NCI-H2171 treated with DMSO at 0.1 percent for 48 hours (cell line): Measurements from ENCODE around the gene GALNT1.

Experiments used
- DNase-seq: peaks from one replicate; lab custom pipeline; 2025; lab: John Stamatoyannopoulos, UW

The GALNT1 gene

GRCh38 chr18:35582899-35583558, 1.5 kb downstream of the GALNT1 start:
- DNase-seq = peak; percentile 91

GRCh38 chr18:35584735-35585134, 3.2 kb downstream of the GALNT1 start:
- DNase-seq = no peak

GRCh38 chr18:35585608-35586007, 4.1 kb downstream of the GALNT1 start:
- DNase-seq = no peak

- no peak for DNase-seq
Measured at GRCh38 chr18:35588122-35588521, 6.6 kb downstream of the GALNT1 start.

GRCh38 chr18:35588995-35589394, 7.5 kb downstream of the GALNT1 start:
- DNase-seq = no peak

DNA sequence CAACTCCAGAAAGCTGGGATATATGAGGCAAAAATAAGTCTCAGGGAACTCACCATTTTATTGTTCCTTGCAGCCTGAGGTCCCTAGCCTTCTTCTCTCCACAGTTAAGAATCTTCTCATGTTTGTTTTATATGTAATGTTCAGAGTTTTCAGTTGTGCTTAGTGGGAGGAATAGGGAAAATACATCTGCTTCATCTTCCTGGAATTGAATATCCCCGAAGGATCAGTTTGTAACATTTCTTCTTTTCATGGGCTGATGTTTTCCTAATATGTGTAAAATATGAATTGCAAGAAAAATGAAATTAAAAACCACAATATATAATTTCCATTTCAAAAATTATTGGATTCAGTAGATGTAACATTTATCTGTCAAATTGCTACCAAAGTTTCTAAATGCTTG, 8.0 kb downstream of the GALNT1 start:
- DNase-seq = no peak

DNA sequence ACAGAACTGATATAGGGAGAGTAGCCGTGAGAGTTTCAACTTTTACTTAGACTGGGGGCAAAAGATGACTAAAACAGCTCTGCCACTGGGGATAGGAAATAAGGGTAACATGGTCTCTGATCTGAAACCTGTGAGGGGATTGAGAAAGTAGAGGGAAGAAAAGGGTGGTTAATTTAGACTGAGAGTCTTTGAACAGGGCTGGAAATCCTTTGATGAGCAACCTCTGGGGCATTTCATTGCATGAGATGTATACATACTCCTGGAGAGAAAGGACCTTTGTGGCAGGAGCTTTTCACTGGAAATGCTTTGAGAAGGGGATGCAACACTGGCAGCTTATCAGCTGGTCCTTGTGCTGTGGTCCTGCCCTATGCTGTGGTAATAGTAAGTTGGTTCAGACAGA, 9.4 kb downstream of the GALNT1 start:
- DNase-seq = no peak

- DNase-seq = no peak
Measured at GRCh38 chr18:35592298-35592697, 10.8 kb downstream of the GALNT1 start.

DNA sequence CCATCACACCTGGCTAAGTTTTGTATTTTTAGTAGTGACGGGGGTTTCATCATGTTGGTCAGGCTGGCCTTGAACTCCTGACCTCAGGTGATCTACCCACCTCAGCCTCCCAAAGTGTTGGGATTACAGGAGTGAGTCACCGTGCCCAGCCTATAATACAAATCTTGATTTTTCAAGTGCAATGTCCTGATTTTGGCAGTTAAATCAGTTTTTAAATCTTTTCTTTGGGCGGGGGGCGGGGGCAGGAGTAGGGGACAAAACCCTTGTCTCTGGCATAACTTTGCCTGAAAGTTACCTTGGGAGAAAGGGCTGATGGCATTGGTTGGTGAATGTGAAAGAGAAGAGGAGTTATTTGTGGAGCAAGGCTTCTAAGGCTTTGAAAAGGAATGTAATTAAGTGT, 12.3 kb downstream of the GALNT1 start:
- no peak for DNase-seq

DNA sequence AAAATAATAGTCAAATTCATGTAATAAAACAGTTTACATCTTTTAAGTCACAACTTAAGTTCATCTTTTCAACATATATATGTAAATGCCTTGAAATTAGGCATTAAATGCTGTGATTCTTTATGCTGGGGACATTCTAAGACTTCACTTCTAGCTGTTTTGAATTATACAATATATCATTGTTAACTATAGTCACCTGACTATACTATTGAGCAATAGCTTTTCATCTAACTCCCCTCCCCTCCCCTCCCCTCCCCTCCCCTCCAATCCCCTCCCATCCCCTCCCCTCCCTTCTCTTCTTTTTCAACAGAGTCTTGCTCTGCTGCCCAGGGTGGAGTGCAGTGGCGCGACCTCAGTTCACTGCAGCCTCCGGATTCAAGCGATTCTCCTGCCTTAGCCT, 16.2 kb downstream of the GALNT1 start:
- no peak for DNase-seq

GRCh38 chr18:35602193-35602820, 20.8 kb downstream of the GALNT1 start:
- no peak for DNase-seq

DNA sequence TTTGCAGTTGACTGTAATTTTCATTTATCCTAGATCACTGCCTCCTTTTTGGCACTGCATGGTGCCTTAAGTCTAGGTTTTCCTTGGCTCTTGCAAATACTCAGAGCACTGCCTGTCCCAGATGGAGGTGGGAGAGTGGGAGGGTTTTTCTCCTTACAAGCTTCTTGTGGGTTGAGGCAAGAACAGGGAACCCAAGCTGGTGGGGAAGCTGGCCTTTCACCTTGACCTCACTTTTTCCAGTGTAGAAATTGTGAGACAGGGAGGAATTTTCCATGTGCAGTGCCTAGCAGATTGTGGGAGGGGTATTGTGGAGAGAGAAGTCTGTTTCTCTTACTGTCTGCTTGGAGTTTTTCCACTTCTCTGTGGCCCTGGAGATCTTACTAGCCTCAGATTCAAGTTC, 21.5 kb downstream of the GALNT1 start:
- no peak for DNase-seq

DNA sequence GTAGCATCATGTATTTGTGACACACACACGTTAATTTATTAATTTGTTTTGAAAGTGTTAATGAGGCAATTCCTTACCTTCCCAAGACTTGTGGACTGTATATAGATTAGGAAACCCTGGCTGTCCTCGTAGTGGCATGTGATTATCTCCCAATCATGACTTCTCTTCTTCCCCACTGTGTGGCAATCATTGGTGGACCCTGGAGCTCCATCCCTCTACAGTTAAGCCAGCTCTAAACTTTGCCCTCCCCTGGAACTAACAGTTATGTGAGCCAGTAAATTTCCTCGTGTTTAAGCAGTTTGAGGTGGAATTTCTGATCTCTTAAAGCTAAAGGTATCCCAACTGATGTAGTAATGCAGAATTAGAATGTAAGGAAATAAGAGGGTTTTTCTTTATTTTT, 22.0 kb downstream of the GALNT1 start:
- no peak for DNase-seq

- no peak for DNase-seq
Measured at GRCh38 chr18:35604369-35604768, 22.8 kb downstream of the GALNT1 start.

- no peak for DNase-seq
Measured at GRCh38 chr18:35605686-35606417, 24.3 kb downstream of the GALNT1 start.

- DNase-seq = no peak
Measured at GRCh38 chr18:35609236-35609635, 27.7 kb downstream of the GALNT1 start.

- DNase-seq = peak; percentile 27
Measured at GRCh38 chr18:35610089-35610488, 28.5 kb downstream of the GALNT1 start.

DNA sequence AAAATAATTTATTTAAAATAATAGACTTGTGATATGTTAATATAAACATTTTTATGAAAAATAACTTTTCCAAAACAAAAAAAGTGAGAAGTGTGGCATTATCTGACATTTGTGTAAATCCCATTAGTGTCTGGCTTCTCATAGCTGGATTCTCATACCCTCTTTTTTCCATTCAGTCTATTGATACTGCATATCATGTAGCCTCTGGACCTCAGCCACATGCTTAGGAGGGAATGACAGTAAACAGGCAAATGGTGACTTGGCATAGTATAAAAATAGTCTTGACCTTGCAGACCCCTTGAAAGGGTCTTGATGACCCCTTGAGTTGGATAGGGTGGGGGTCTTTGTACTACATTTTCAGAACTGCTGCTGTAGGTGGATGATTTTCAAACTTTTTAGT, 29.2 kb downstream of the GALNT1 start:
- DNase-seq = no peak

DNA sequence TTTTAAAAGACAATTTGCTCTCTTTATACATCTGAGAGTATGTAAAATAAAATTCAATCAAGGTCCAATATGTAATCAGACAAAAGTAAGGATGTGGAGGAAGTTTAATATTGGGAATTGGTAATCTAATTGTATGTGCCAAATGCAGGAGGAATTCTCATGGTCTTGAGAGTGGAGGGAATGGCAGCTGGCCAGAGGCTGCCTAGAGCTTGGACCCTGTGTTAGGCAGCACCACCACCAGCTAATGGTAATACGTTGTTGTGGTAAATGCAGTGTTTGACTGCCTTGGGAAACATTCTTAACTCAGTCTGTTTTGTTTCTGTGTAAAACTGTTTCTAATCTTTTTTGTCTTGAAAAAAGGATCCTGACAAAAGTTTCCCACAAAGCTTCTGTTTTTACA, 30.0 kb downstream of the GALNT1 start:
- no peak for DNase-seq

DNA sequence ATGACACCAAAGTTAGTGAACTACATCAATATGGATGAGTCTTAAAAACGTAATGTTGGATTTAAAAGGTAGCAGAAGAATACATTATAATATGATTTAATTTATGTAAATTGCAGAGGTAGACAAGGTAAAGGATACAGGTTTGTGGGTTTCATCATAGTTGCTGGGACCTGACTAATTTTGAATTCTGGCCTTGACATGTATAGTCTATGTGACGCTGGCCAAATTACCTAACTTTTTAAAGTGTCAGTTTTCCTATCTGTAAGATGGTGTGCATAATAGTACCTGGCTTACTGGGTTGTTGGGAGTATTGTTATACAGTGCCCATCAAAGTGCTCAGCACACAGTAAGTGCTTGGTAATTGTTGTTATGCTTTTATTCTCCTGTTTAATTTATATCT, 34.5 kb downstream of the GALNT1 start:
- no peak for DNase-seq

- no peak for DNase-seq
Measured at GRCh38 chr18:35616664-35617423, 35.3 kb downstream of the GALNT1 start.

- no peak for DNase-seq
Measured at GRCh38 chr18:35617865-35618264, 36.3 kb downstream of the GALNT1 start.

DNA sequence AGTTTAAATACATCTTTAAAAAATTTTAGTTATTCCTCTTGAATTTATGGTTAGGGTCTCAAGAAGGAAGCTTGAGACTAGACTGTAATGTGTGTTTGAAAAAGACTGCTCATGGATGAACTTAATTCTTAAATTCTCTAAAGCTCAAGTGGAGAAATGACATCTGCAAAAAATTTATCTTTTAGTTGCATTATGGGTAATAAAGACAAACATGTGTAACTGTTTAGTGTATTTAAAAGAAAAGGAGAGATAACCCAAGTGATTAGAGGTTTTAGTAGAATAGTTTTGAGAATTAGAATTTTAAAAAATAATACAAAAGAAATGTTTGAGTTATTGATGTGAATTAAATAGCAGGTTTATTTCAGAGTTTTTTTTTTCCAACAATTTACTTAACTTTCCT, 36.7 kb downstream of the GALNT1 start:
- no peak for DNase-seq
